ENCODE data around the gene ENTPD2. TPM values are rescaled to one million over a fixed set of nuclear protein-coding genes. Genes with fewer than 3 reads are reported as not detected.

The ENTPD2 gene
- total RNA-seq, 4 donors from 2014 or later: 0.42 to 1.2 (median 1.0) TPM

GRCh38 chr9:137083394-137084004, 29.6 kb upstream of the ENTPD2 start:
- peaks cover 22 to 64% (median 54%) of the 10 kb centered on the region in 4 donors for H3K4me1 ChIP-seq
- 57% methylated on average over 9 of the region's 12 CpGs for WGBS
- peak overlapping the region; percentile 69 to 98 (median 75) for H3K27ac ChIP-seq (replicated peaks in 1 of 4)
- H3K4me3 ChIP-seq: no peak overlapping the region
- DNase-seq (ENCODE audit: extremely low spot score): peak; percentile 93
- H3K27me3 ChIP-seq: peaks cover 0 to 9% (median 0%) of the 10 kb centered on the region in 4 donors
- H3K9me3 ChIP-seq: no peaks in the 10 kb centered on the region
- peaks cover 6 to 51% (median 49%) of the 10 kb centered on the region in 4 donors for H3K36me3 ChIP-seq
- TF ChIP-seq POLR2A (IDR thresholded peaks at IDR 0.05; ENCODE audit: low read depth) (no peak), POLR2AphosphoS5 (IDR thresholded peaks at IDR 0.05) (peak; percentile 51 to 55)
- intact Hi-C loops (cut with DNase I): no loop called here

DNA sequence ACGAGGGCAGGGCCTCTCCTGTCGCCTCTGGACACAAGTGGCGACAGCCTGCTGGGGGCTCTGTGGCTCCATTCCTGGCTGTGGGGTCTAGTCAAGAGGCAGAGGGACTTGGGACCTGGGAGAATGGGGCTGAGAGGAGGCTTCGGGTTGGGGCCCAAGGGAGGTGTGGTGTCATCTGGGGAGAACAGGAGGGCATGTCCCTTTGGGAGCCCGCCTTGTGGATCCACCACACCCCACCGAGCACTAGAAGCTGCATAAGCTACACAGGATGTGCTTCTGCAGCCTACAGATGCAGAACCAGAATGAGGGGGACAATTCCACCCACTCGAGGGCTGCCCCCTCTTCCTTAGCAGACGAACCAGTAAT, 29.0 kb upstream of the ENTPD2 start:
- peaks cover 28 to 65% (median 55%) of the 10 kb centered on the region in 4 donors for H3K4me1 ChIP-seq
- intact Hi-C loops (cut with DNase I): no loop called here
- DNase-seq (ENCODE audit: extremely low spot score): no peak
- H3K27me3 ChIP-seq: peaks cover 0 to 15% (median 0%) of the 10 kb centered on the region in 4 donors
- H3K9me3 ChIP-seq: no peaks in the 10 kb centered on the region
- 83% methylated on average over 5 of the region's 8 CpGs for WGBS
- H3K4me3 ChIP-seq: no peak overlapping the region
- TF ChIP-seq CTCF (IDR thresholded peaks at IDR 0.05): no peak
- TF ChIP-seq EP300 (IDR thresholded peaks at IDR 0.05): no peak
- no peak for TF ChIP-seq POLR2AphosphoS5 (IDR thresholded peaks at IDR 0.05)
- no peak for TF ChIP-seq POLR2A (IDR thresholded peaks at IDR 0.05; ENCODE audit: low read depth)
- H3K27ac ChIP-seq (replicated peaks in 1 of 4): peak overlapping the region; percentile 69 to 98 (median 75)
- peaks cover 6 to 50% (median 49%) of the 10 kb centered on the region in 4 donors for H3K36me3 ChIP-seq

DNA sequence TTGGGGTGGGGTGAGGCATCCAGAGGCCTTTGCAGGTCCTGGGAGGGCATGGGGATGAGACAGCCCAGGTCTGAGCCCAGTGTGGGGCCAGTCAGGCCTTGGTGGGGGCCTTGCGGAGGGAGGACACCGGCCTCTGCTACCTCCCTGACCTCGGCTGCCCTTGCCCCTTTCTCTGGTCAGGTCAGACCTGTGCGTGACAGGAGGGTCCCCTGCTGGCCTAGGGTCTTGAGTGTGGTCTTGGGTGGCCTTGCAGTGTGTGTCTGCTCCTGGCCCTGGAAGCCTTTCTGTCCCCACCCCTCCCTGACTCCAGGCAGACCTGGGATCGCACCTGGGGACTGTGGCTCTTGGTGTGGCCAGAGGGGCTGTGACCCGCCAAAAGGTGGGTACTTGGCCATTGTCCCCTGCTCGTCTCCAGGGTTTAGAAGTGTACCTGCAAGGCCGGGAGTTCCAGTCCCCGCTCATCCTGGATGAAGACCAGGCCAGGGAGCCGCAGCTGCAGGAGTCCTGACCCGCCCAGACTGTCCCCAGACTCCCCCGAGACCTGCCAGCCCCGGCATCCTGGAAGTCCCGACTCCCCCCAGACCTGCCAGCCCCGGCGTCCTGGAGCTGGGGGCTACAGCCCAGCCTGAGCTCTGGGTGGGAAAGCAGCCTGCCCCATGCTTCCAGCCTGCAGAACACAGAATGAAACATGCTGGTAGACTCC, 28.5 kb upstream of the ENTPD2 start:
- Histone ChIP-seq H3K27me3 (peaks cover 0 to 15% (median 0%) of the 10 kb centered on the region in 4 donors), H3K36me3 (peaks cover 6 to 50% (median 49%) of the 10 kb centered on the region in 4 donors), H3K4me3 (no peak overlapping the region), H3K4me1 (peaks cover 25 to 63% (median 55%) of the 10 kb centered on the region in 4 donors), H3K9me3 (no peaks in the 10 kb centered on the region), H3K27ac (replicated peaks in 1 of 4) (peak overlapping the region; percentile 69 to 98 (median 75))
- WGBS: 83% methylated on average over 7 of the region's 16 CpGs
- intact Hi-C loops (cut with DNase I): no loop called here
- TF ChIP-seq POLR2A (IDR thresholded peaks at IDR 0.05; ENCODE audit: low read depth) (no peak), CTCF (IDR thresholded peaks at IDR 0.05) (no peak)
- DNase-seq (ENCODE audit: extremely low spot score): no peak

GRCh38 chr9:137080260-137081122, 26.6 kb upstream of the ENTPD2 start:
- Histone ChIP-seq H3K27me3 (peaks cover 0 to 15% (median 0%) of the 10 kb centered on the region in 4 donors), H3K36me3 (peaks cover 6 to 50% (median 49%) of the 10 kb centered on the region in 4 donors), H3K9me3 (no peaks in the 10 kb centered on the region), H3K27ac (replicated peaks in 1 of 4) (no peak overlapping the region), H3K4me3 (no peak overlapping the region), H3K4me1 (peaks cover 19 to 55% (median 52%) of the 10 kb centered on the region in 4 donors)
- DNase-seq (ENCODE audit: extremely low spot score): no peak
- 90% methylated on average over 16 of the region's 24 CpGs for WGBS
- intact Hi-C loops (cut with DNase I): no loop called here
- TF ChIP-seq POLR2AphosphoS5 (IDR thresholded peaks at IDR 0.05) (no peak), CTCF (IDR thresholded peaks at IDR 0.05) (no peak), EP300 (IDR thresholded peaks at IDR 0.05) (no peak), POLR2A (IDR thresholded peaks at IDR 0.05; ENCODE audit: low read depth) (no peak)

GRCh38 chr9:137079401-137079787, 25.5 kb upstream of the ENTPD2 start:
- H3K27me3 ChIP-seq: peaks cover 0 to 15% (median 0%) of the 10 kb centered on the region in 4 donors
- peaks cover 10 to 46% (median 45%) of the 10 kb centered on the region in 4 donors for H3K4me1 ChIP-seq
- no peak for DNase-seq (ENCODE audit: extremely low spot score)
- no peak overlapping the region for H3K4me3 ChIP-seq
- peaks cover 6 to 50% (median 49%) of the 10 kb centered on the region in 4 donors for H3K36me3 ChIP-seq
- TF ChIP-seq POLR2A (IDR thresholded peaks at IDR 0.05; ENCODE audit: low read depth): no peak
- TF ChIP-seq POLR2AphosphoS5 (IDR thresholded peaks at IDR 0.05): no peak
- TF ChIP-seq EP300 (IDR thresholded peaks at IDR 0.05): no peak
- no peak for TF ChIP-seq CTCF (IDR thresholded peaks at IDR 0.05)
- H3K9me3 ChIP-seq: no peaks in the 10 kb centered on the region
- intact Hi-C loops (cut with DNase I): no loop called here
- WGBS: 40% methylated on average over 1 of the region's 13 CpGs
- H3K27ac ChIP-seq (replicated peaks in 1 of 4): no peak overlapping the region
